Measurements from ENCODE around the gene HTATSF1.

Gene HTATSF1

DNA sequence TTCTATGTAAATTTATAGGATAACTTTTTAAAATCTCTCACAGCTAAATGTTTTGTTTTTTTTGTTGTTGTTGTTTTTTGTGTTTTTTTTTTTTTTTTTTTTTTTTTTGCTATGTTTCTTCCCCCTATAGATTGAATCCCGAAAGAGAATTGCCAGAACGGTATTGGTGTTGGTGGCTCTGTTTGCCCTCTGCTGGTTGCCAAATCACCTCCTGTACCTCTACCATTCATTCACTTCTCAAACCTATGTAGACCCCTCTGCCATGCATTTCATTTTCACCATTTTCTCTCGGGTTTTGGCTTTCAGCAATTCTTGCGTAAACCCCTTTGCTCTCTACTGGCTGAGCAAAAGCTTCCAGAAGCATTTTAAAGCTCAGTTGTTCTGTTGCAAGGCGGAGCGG, 5.6 kb upstream of the HTATSF1 start:
- Histone ChIP-seq H3K9me3 (ENCODE audit: low read length) (no peaks in the 10 kb centered on the region), H2AFZ (ENCODE audit: low read length) (no peak overlapping the region)
- TF ChIP-seq, protein P1, sequence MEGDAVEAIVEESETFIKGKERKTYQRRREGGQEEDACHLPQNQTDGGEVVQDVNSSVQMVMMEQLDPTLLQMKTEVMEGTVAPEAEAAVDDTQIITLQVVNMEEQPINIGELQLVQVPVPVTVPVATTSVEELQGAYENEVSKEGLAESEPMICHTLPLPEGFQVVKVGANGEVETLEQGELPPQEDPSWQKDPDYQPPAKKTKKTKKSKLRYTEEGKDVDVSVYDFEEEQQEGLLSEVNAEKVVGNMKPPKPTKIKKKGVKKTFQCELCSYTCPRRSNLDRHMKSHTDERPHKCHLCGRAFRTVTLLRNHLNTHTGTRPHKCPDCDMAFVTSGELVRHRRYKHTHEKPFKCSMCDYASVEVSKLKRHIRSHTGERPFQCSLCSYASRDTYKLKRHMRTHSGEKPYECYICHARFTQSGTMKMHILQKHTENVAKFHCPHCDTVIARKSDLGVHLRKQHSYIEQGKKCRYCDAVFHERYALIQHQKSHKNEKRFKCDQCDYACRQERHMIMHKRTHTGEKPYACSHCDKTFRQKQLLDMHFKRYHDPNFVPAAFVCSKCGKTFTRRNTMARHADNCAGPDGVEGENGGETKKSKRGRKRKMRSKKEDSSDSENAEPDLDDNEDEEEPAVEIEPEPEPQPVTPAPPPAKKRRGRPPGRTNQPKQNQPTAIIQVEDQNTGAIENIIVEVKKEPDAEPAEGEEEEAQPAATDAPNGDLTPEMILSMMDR (IDR thresholded peaks at IDR 0.05; ENCODE audit: low read length), result no peak
- no peak for TF ChIP-seq EZH2 (IDR thresholded peaks at IDR 0.05; ENCODE audit: borderline replicate concordance, low read length)

DNA sequence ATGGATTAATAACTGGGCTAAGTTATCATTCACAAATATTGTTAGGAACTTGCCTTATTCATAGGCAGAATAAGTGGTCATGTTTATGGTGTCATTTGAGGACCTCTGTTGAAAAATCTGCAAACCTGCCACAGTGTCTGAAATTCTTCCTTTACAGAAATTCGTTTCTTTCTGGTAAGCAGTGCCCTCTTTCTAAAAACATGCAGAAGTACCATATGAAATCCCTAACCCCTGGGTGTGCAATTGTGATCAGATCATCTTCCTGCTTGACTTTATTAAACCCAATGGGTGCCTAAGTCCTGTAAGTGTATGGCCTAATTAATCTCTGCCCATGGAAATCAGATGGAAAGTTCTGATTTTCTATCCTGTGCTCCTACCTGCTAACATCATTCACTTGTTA, 4.4 kb upstream of the HTATSF1 start:
- TF ChIP-seq, protein P1 (IDR thresholded peaks at IDR 0.05; ENCODE audit: low read length), result no peak
- no peak for TF ChIP-seq EZH2 (IDR thresholded peaks at IDR 0.05; ENCODE audit: borderline replicate concordance, low read length)
- H3K4me3 ChIP-seq (ENCODE audit: low read depth, low read length, poor library complexity, severe bottlenecking), result no peak overlapping the region
- H3K9me2 ChIP-seq (ENCODE audit: low read depth, low read length), result no peaks in the 10 kb centered on the region
- H3K9ac ChIP-seq (ENCODE audit: low read length), result no peak overlapping the region
- no peak overlapping the region for H3K4me2 ChIP-seq (ENCODE audit: low read length)
- H3K79me2 ChIP-seq (ENCODE audit: insufficient read depth, low read length), result peaks cover 3% of the 10 kb centered on the region
- no peaks in the 10 kb centered on the region for H3F3A ChIP-seq (ENCODE audit: insufficient read depth, low read length)
- H3K36me3 ChIP-seq (ENCODE audit: insufficient read depth, low read length), result no peaks in the 10 kb centered on the region
- no peaks in the 10 kb centered on the region for H3K9me3 ChIP-seq (ENCODE audit: low read length)
- no peak overlapping the region for H2AFZ ChIP-seq (ENCODE audit: low read length)
- H3K27me3 ChIP-seq (ENCODE audit: insufficient read depth, low read length), result no peaks in the 10 kb centered on the region
- H4K20me1 ChIP-seq (ENCODE audit: insufficient read depth, low read length), result no peaks in the 10 kb centered on the region
- H3K4me1 ChIP-seq (ENCODE audit: insufficient read depth, low read length, severe bottlenecking), result peaks cover 9% of the 10 kb centered on the region
- H3K27ac ChIP-seq (ENCODE audit: low read depth, low read length, poor library complexity, severe bottlenecking), result no peak overlapping the region

More for the DNA sequence above, 5.6 kb upstream of the HTATSF1 start:
- no peaks in the 10 kb centered on the region for H3K9me2 ChIP-seq (ENCODE audit: low read depth, low read length)
- H3K27me3 ChIP-seq (ENCODE audit: insufficient read depth, low read length), result no peaks in the 10 kb centered on the region
- H3K4me2 ChIP-seq (ENCODE audit: low read length), result no peak overlapping the region
- H3K9ac ChIP-seq (ENCODE audit: low read length), result no peak overlapping the region
- H3K27ac ChIP-seq (ENCODE audit: low read depth, low read length, poor library complexity, severe bottlenecking), result no peak overlapping the region
- H3K79me2 ChIP-seq (ENCODE audit: insufficient read depth, low read length), result no peaks in the 10 kb centered on the region
- no peaks in the 10 kb centered on the region for H4K20me1 ChIP-seq (ENCODE audit: insufficient read depth, low read length)
- H3F3A ChIP-seq (ENCODE audit: insufficient read depth, low read length), result no peaks in the 10 kb centered on the region
- no peak overlapping the region for H3K4me3 ChIP-seq (ENCODE audit: low read depth, low read length, poor library complexity, severe bottlenecking)
- H3K36me3 ChIP-seq (ENCODE audit: insufficient read depth, low read length), result no peaks in the 10 kb centered on the region
- peaks cover 9% of the 10 kb centered on the region for H3K4me1 ChIP-seq (ENCODE audit: insufficient read depth, low read length, severe bottlenecking)

DNA sequence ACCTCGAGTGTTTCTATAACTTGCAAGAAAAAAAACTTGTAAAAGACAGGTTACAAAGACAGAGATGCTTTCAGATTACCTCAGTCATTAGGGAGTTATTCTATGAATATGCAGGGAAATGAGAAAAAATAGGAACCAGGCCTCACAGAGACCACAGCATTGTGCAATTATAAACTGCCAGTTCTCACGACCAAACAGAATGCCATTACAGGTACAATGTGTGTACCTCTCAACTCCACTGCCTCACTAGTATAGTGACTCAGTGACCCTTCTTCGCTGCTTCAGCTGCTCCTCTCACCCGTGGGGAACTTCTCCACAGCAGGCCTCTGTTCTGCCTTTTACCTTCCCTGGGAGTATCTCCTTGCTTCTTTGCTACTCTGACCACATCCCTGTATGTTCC, 2.3 kb upstream of the HTATSF1 start:
- peaks cover 12% of the 10 kb centered on the region for H3K79me2 ChIP-seq (ENCODE audit: insufficient read depth, low read length)
- H3K9ac ChIP-seq (ENCODE audit: low read length), result no peak overlapping the region
- no peak overlapping the region for H2AFZ ChIP-seq (ENCODE audit: low read length)
- H3K27me3 ChIP-seq (ENCODE audit: insufficient read depth, low read length), result no peaks in the 10 kb centered on the region
- H3F3A ChIP-seq (ENCODE audit: insufficient read depth, low read length), result no peaks in the 10 kb centered on the region
- H3K27ac ChIP-seq (ENCODE audit: low read depth, low read length, poor library complexity, severe bottlenecking), result no peak overlapping the region
- peaks cover 24% of the 10 kb centered on the region for H3K4me1 ChIP-seq (ENCODE audit: insufficient read depth, low read length, severe bottlenecking)
- H3K9me2 ChIP-seq (ENCODE audit: low read depth, low read length), result no peaks in the 10 kb centered on the region
- no peak overlapping the region for H3K4me3 ChIP-seq (ENCODE audit: low read depth, low read length, poor library complexity, severe bottlenecking)
- no peaks in the 10 kb centered on the region for H3K9me3 ChIP-seq (ENCODE audit: low read length)
- H3K36me3 ChIP-seq (ENCODE audit: insufficient read depth, low read length), result 0 out of 2 replicates have a peak, but pooled peaks cover under 1% of the 10 kb centered on the region
- TF ChIP-seq, protein P1 (IDR thresholded peaks at IDR 0.05; ENCODE audit: low read length), result no peak
- TF ChIP-seq EZH2 (IDR thresholded peaks at IDR 0.05; ENCODE audit: borderline replicate concordance, low read length), result no peak
- H3K4me2 ChIP-seq (ENCODE audit: low read length), result no peak overlapping the region
- H4K20me1 ChIP-seq (ENCODE audit: insufficient read depth, low read length), result no peaks in the 10 kb centered on the region

All from OCI-LY1 (cell line).